Upper lobe of right lung (tissue), 1 donor: ENCODE measurements around the gene NPW. TPM values are rescaled to one million over a fixed set of nuclear protein-coding genes. Genes with fewer than 3 reads are reported as not detected.
A peak's percentile ranks its signal among the peaks of the same experiment; 100 is the strongest.
"Not testable (repeated sequence)": the region's sequence is repeated elsewhere in the genome, so short reads cannot be mapped to it uniquely, and the experiment has no call there.

Source experiments
- ATAC-seq: fragments of 200-7000 bp; cut with Tn5 transposase; one replicate; pipeline ENCODE4 v1.9.1; 2020; ENCODE audit warnings: mild to moderate bottlenecking, moderate library complexity
- DNase-seq: peaks from one replicate; pipeline ENCODE4 v3.0.0-alpha.2; 2020
- H3K27ac ChIP-seq: fragments of 200-600 bp; one replicate; pipeline ENCODE4 v1.8.0; 2022
- H3K27me3 ChIP-seq: fragments of 200-600 bp; one replicate; pipeline ENCODE4 v1.8.0; 2022; ENCODE audit warnings: mild to moderate bottlenecking
- H3K36me3 ChIP-seq: fragments of 200-600 bp; one replicate; pipeline ENCODE4 v1.8.0; 2022
- H3K4me1 ChIP-seq: fragments of 200-600 bp; one replicate; pipeline ENCODE4 v1.8.0; 2022
- H3K4me3 ChIP-seq: fragments of 200-600 bp; one replicate; pipeline ENCODE4 v1.8.0; 2022; ENCODE audit warnings: mild to moderate bottlenecking
- H3K9me3 ChIP-seq: fragments of 200-600 bp; one replicate; pipeline ENCODE4 v1.8.0; 2022
- CTCF ChIP-seq: fragments of 200-600 bp; IDR thresholded peaks from one replicate; pipeline ENCODE4 v1.8.0; 2022; ENCODE audit warnings: antibody characterized with exemption
- intact Hi-C: fragments of 100-400 bp; cut with DNase I; formaldehyde crosslinking; loops from one replicate; pipeline ENCODE4 v1.11.0; 2022
- total RNA-seq: library from RNA; stranded (reverse); fragmentation: NEBNext Ultra II Directional; extraction: Animal tissue kit (Norgen Biotek cat#: 25700); gene quantifications from one replicate; pipeline ENCODE4 v1.2.1, GENCODE V29; 2021
- donor health status: DM: no; HTN: yes; CAD: no; lungs with severe emphysema.

Gene NPW
- total RNA-seq, 1 donor from 2014 or later, result not detected

GRCh38 chr16:2009791-2010510 is 9.6 kb upstream of the NPW start, which contains the start of gene ZNF598:
TSS of gene ZNF598 (minus strand) at chr16:2009821.
- H3K27me3 ChIP-seq, result no peaks in the 10 kb centered on the region
- peak within 1 kb of the TSS; percentile 84 for H3K4me3 ChIP-seq
- H3K4me1 ChIP-seq, result peaks cover 43% of the 10 kb centered on the region
- TF ChIP-seq CTCF, result no peak
- peak; percentile 94 for ATAC-seq
- H3K9me3 ChIP-seq, result no peaks in the 10 kb centered on the region
- peak; percentile 93 for DNase-seq
- no peaks in the 10 kb centered on the region for H3K36me3 ChIP-seq
- peak within 1 kb of the TSS; percentile 95 for H3K27ac ChIP-seq
- intact Hi-C loops, result no loop called here

- H3K27ac ChIP-seq, DNase-seq, H3K4me3 ChIP-seq, H3K27me3 ChIP-seq, ATAC-seq, H3K9me3 ChIP-seq, H3K36me3 ChIP-seq, intact Hi-C loops: not testable (repeated sequence)
- peaks cover 29% of the 10 kb centered on the region for H3K4me1 ChIP-seq
These were observed 7.9 kb upstream of the NPW start for GRCh38 chr16:2011726-2012125.

GRCh38 chr16:2013527-2013926 is 6.1 kb upstream of the NPW start:
- Histone ChIP-seq H3K27me3 (peaks cover 4% of the 10 kb centered on the region), H3K36me3 (no peaks in the 10 kb centered on the region), H3K4me3 (no peak overlapping the region), H3K27ac (no peak overlapping the region), H3K9me3 (no peaks in the 10 kb centered on the region), H3K4me1 (peaks cover 11% of the 10 kb centered on the region)
- TF ChIP-seq CTCF, result no peak
- DNase-seq (no peak), ATAC-seq (no peak)
- intact Hi-C loops, result no loop called here

- no peak for TF ChIP-seq CTCF
- H3K27me3 ChIP-seq, result peaks cover 22% of the 10 kb centered on the region
- H3K36me3 ChIP-seq, result no peaks in the 10 kb centered on the region
- no peak overlapping the region for H3K4me3 ChIP-seq
- H3K4me1 ChIP-seq, result peaks cover 8% of the 10 kb centered on the region
- peak; percentile 80 for ATAC-seq
- no peaks in the 10 kb centered on the region for H3K9me3 ChIP-seq
- no peak overlapping the region for H3K27ac ChIP-seq
- DNase-seq, result no peak
- intact Hi-C loops, result no loop called here
These were observed 4.3 kb upstream of the NPW start for GRCh38 chr16:2015117-2015946.

GRCh38 chr16:2015947-2016208 is 3.7 kb upstream of the NPW start:
- H3K36me3 ChIP-seq, result no peaks in the 10 kb centered on the region
- H3K27me3 ChIP-seq, result peaks cover 28% of the 10 kb centered on the region
- peaks cover 9% of the 10 kb centered on the region for H3K4me1 ChIP-seq
- no peaks in the 10 kb centered on the region for H3K9me3 ChIP-seq
- intact Hi-C loops, result no loop called here
- no peak overlapping the region for H3K27ac ChIP-seq
- no peak for DNase-seq
- peak; percentile 30 for ATAC-seq
- no peak overlapping the region for H3K4me3 ChIP-seq
- no peak for TF ChIP-seq CTCF

- peaks cover 34% of the 10 kb centered on the region for H3K27me3 ChIP-seq
- TF ChIP-seq CTCF, result peak; percentile 35
- H3K36me3 ChIP-seq, result no peaks in the 10 kb centered on the region
- no peak overlapping the region for H3K4me3 ChIP-seq
- no peak for ATAC-seq
- H3K27ac ChIP-seq, result no peak overlapping the region
- no peaks in the 10 kb centered on the region for H3K9me3 ChIP-seq
- intact Hi-C loops, result no loop called here
- H3K4me1 ChIP-seq, result peaks cover 9% of the 10 kb centered on the region
- DNase-seq, result no peak
These were observed 3.1 kb upstream of the NPW start for GRCh38 chr16:2016407-2016922.
